GM20431 (cell line): ENCODE measurements around the gene SOX9.

ENCODE experiments used
- in situ Hi-C: fragments of 300-500 bp; cut with MseI, MboI; formaldehyde crosslinking; loops from one replicate; pipeline ENCODE4 v1.15.0; 2020; ENCODE audit warnings: low sequenced_read_pairs; ENCODE audit not compliant: unreplicated experiment

Gene SOX9

DNA sequence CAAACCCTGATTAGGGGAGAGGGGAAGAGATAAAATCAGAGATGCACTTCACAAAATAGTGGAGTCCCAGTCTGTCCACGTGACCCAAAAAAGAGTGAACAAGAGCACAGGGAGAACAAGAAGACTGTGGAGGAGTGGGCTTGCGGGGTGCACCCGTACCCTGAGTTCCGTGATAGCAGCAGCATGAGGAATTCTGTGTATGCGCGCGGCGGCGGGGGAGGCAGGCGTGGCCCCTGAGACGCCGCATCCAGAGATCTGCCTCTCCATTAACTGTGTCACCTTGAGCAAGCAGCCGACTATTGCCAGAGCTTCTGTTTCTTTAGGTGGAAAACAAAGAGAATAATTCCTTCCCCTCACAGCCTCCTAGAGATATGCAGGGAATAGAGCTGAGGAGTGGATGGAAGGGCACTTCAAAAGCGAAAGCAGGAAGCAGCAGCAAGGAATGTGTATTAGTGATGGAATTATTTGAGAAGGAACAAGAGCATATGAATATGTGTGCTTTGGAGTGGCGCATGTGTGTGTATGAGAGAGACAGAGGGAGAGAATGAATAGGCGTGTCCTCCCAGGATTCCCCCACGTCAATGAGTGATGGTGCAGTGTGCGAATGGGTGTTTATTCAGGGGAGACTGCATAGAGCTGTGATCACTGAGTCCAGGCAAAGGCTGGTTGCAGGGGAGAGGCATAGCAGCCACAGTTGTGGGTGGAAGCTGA lies 10.4 kb upstream of the SOX9 start:
- in situ Hi-C loops = loop anchor here (10.0 kb wide), 1 partner anchor 636 kb away; no protein-coding TSS in a partner anchor

DNA sequence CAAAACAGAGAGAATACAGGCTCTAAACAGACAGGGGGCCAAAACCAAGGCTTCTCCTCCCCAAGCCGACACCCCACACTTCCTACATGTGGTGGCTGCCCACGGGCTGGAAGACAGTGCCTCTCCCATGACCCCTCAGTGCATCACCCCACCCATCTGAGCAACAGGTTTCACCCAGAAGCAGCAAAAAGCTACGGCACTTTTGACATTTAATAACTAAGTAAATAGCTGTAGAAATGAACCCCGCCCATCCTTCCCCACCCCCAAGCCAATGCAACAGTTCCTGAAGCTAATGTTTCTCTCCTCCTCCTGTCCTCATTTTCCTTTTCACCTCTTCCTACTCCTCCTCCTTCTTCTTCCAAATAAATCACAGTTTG lies 9.9 kb upstream of the SOX9 start:
- in situ Hi-C loops = loop anchor here (10.0 kb wide), 1 partner anchor 636 kb away; no protein-coding TSS in a partner anchor

GRCh38 chr17:72111336-72111923 lies 9.4 kb upstream of the SOX9 start:
- in situ Hi-C loops = loop anchor here (10.0 kb wide), 1 partner anchor 637 kb away; no protein-coding TSS in a partner anchor

DNA sequence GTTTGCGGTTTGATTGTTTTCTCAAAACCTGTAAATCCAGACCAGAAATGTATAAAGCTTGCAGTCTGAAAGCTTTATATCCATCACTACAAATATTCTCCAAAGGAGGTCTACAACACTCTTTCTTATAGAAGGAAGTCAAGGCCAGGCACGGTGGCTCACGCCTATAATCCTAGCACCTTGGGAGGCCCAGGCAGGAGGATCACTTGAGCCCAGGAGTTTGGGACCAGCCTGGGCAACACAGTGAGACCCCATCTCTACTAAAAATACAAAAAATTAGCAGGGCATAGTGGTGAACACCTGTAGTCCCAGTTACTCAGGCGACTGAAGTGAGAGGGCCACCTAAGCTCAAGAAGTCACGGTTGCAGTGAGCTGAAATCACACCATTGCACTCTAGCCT lies 8.9 kb upstream of the SOX9 start:
- in situ Hi-C loops = loop anchor here (10.0 kb wide), 1 partner anchor 637 kb away; no protein-coding TSS in a partner anchor

DNA sequence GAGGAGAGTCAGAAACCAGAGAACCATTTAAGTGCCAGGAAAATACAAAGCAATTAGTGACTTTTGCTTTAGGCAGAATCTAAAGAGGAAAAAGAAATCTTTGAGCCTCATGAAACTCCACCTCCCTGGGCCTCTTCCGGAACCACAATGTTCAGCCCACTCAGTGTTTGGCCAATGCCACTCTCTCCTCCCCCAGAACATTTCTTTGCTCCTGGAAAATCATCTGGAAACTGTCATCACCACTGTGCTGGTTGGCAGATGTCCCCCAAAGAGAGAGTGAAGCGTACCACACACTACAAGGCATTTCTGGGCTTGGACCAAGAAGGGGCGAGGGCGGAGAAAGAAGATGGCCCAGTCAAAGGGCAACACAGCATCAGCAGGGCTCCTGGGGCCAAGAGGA lies 7.1 kb upstream of the SOX9 start:
- in situ Hi-C loops = loop anchor here (10.0 kb wide), 1 partner anchor 639 kb away; no protein-coding TSS in a partner anchor

DNA sequence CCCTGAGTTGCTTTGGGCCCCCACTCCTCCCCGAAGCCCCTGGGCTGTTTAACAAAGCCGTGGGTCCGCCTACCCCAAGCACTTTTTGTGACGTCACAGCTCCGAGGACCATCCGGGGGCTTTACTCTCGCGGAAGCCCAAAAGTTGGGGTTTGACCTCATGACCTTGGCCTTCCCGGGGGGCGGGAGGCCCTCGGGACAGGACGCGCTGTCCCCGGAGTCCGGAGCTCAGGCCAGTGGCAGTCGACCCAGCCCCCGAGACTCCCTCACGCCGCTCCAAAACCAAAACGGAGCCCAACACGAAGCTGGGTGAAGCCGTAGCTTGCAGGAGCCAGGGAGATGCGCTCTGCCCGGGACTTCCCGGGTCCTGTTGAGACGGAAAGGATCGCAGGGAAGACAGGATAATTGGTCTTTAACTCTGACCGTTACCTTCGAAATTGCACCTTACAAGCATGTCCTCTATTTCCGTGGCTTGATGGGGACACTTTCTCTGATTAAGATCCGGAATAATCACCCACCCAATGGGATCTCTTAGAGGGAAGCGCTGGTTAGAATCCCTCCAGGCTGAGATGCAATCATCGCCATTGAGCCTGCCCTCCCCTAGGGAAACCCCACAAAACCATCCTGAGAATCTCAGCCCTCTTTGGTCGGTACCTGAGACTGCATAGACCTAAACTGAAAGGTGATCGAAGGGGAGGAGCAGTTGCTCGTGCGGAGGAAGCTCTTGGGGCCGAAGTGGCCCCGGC lies 4.9 kb upstream of the SOX9 start:
- in situ Hi-C loops = loop anchor here (10.0 kb wide), 1 partner anchor 641 kb away; no protein-coding TSS in a partner anchor

DNA sequence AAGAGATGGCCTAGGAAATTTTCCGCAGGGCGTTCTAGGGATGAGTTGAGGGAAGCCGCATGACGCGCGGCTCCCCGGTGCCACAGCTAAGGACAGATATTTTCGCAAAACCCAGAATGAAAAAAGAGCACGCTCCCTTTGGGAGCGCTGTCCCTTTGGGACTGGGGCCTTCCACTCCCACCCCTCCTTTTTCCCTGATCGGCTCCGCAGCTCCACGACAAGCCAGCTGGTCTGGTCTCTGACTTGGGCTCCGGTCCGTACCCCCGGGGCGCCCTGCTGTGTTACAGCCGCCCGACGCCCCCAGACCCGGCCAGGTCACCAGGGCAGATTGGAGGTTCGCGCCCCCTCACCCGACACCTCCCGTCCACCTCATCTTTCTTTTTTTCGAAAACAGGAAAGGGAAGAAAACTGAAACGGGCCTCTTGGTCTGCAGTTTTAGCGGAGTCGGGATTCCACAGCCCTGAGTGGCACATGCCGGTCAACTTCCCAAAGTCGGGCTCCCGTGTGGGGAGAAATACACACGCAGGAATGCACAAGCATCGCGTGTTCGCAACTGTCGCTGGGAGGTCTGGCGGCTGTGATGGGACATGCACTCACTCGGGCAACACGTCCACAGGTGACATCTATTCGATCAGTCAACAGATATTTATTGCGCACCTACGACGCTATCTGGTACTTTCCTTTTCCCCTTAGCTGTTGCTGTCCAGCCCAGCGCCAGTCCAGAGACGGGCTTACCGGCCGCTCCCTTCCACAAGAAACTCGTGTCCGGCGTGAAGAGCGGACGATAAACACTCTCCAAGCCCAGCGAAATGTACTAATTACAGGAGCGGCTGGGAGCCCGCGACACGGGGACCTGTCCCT lies 3.9 kb upstream of the SOX9 start:
- in situ Hi-C loops = loop anchor here (10.0 kb wide), 1 partner anchor 642 kb away; no protein-coding TSS in a partner anchor

DNA sequence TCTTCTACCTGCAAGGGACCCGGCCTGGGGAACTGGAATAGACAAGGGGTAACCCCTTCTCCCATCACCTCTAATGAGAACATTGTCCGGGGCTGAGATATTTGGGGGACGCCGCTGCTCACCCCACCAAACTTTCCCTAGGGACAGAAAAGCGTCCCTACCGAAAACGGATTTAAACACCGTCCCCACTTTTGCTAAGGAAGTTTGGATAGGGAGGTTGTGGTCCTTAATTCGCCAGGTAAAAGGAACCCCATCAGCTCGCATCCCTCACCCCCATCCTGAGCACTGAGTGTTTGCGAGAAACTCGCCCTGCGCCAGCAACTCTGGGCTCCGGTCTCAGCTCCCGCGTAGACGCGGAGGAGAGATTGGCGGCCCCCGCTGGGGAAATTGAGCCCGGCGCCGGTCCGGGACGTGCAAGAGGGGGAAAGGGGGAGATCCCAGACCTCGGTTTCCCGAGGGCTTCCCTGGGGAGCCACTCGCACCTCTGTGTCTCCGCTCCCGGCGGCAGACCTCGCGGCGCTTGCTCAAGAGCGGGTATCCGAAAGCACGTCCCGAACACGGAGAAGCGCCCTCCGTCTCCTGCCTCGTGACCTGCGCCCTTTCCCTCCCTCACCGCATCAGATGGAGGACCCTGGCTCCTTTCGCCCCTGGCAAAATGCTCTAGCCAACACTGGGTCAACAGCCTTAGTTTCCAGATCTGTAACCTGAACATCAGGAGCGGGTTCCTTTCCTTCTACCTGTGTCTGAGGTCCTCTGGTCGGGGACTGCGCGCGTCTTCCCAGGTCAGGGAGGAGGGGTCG lies 3.1 kb upstream of the SOX9 start:
- in situ Hi-C loops = loop anchor here (10.0 kb wide), 1 partner anchor 643 kb away; no protein-coding TSS in a partner anchor

- in situ Hi-C loops = loop anchor here (10.0 kb wide), 1 partner anchor 644 kb away; no protein-coding TSS in a partner anchor
Observed at GRCh38 chr17:72118335-72119076, 2.3 kb upstream of the SOX9 start.

DNA sequence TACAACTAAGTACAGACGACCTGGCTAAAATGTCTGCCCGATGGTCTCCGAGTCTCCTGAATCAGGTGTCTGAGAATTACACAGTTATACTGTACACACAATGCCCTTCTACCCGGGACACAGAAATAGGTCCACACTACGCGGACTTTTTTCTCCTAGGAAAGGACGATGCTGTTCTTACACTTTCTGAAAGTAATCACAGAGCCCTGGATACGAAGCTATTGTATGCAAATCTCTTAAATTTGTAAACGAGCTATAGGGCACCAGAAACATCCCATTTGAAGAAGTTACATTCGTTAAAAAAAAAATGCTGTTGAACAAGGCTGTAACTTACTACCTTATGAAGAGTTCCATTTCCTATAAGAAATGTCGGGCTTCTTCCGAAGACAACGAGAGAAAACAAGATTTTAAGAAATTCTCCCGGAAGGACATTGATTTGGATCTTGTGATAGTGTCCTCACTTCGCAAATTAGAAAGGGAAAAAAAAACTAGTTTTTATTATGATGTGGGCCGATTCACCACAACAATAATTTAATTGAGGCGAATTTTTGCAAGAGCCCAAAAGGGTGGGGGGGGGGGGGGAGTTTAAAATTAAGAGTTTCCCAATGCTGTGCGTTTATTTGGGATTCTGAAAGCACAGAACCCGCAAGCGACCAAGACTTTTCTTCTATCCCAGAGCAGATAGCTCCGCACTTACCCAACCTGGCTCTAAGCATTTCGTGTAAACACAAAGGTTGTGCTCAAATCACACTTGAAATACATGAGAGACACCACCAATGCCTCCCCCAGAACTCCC lies 1.5 kb upstream of the SOX9 start:
- in situ Hi-C loops = loop anchor here (10.0 kb wide), 1 partner anchor 644 kb away; no protein-coding TSS in a partner anchor

- in situ Hi-C loops = loop anchor here (10.0 kb wide), 1 partner anchor 645 kb away; no protein-coding TSS in a partner anchor
Observed at GRCh38 chr17:72119873-72120641, 763 bp upstream of the SOX9 start.

GRCh38 chr17:72121164-72122009 lies 567 bp downstream of the SOX9 start:
- in situ Hi-C loops = no loop called here

DNA sequence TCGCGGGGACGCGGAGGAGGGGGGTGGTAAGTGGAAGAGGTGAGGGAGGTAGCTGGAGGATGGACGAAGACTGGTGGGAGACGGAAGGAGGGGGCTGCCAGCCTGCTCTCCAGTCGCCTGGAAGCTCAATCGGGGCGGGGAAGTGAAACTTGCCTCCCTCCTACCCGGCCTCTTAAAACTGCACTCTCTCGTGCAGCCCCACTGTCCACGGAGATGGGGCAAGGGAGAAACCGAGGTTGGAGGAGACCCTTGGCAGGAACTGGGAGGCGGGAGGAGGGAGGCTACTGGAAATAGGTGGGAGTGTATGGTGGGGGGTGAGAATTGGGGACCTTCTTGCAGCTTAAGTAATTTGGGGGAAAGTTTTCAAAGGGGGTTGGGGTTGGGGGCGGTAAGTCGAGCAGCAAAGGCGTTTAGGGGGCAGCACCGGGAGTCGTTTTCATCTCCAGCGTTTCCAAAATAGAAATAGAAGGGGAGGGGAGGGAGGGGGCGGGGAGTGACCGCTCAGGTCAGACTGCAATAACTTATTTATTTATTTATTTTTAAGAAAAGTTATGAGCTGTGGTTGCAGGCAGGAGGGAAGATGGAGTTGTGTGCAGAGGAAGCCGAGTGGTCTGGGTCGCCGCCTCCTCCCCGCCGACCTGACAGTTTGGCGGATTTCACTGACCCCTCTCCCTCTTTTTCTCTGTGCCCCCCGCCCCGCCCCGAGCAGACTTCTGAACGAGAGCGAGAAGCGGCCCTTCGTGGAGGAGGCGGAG lies 1.4 kb downstream of the SOX9 start:
- in situ Hi-C loops = no loop called here

DNA sequence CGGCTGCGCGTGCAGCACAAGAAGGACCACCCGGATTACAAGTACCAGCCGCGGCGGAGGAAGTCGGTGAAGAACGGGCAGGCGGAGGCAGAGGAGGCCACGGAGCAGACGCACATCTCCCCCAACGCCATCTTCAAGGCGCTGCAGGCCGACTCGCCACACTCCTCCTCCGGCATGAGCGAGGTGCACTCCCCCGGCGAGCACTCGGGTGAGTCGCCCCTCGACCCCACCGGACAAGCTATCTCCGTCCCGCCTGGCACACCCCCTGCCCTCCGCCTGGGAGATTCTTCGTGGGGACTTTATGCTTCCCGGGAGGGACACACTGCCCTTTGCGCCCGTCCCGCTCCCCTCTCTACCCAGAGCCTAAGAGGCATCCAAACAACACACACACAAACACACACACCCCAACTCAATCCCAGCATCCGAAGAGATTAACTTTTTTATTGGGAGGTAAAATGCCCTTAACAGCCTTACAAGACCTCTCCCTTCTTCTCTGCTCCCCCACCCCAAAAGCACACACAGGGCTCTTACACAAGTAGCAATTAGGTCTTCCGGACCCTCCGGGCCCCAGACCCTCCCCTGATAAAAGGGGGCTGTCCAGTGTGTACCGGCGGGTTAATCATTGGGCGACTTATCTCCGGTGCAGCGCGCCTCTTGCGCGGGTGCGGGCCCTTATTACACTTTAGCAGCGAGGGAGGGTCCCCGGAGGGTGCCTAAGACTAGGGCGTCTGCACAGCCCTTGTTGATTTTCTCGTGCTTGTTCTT lies 2.1 kb downstream of the SOX9 start:
- in situ Hi-C loops = no loop called here
